Globus pallidus (tissue), 1 donor: ENCODE data around the gene DDA1.
"Not testable (repeated sequence)": the region's sequence is repeated elsewhere in the genome, so short reads cannot be mapped to it uniquely, and the experiment has no call there.

ENCODE experiments used
- DNase-seq: peaks from one replicate; pipeline ENCODE4 v3.0.0-alpha.2; 2015; ENCODE audit warnings: low spot score

Gene DDA1

DNA sequence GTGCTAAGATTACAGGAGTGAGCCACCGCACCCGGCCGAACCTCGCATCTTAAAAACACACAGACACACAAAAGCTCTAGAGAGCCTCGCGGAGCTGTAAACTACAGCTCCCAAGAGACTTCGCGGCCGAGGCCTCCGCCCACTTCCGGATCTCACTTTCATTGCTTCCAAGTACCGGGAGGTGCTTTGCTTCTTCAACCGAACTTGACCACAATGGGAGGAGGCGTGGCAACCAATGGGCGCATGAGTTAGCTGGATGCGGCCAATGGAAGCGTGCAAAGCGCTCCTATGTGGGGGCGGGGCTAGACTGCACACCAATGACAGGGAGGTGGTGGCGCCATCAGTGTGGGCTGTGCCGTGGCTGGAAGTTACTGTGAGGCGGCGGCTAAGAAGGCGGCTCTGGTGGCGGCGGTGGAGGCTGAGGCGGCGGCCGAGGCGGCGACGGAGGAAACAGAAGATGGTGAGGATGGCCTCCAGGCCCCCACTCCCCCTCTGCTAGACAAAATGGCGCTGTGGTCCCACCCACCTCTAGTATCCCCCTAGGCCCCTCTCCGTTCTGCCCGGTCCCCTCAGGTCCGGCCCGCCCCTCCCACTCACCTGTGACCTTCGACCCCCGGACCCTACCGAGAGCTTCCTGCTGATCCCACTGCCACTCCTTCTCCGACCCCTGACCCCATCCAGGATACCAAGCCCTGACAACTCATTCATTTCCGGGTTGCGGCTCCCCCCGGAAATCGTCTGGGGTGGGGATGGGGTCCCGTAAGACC lies at the start of gene DDA1:
Gene DDA1, plus strand, starts transcription at position 366 of the 767 bp plus-strand sequence. Its CDS starts 92 bp downstream, at position 458.
- peak; percentile 100 for DNase-seq

DNA sequence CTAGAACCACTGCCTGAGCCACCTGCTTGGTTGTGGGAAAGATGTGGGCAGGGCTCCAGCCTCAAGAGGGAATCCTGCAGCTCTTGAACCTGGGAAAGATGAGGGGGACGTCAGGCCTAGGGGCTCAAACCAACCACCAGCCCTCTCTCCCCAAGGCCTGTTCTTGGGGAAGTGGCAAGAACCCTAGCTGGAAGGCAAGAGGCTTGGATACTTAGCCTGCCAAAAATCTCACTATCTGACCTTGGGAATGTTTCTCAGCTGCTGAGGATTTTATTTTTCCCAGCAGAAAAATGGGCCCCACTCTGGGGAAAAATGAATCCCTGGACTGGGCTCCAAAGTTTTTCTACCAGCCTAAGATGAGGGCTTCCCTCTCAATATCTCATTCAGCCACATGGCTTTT lies 49.4 kb upstream of the DDA1 start:
- DNase-seq, result no peak

DNA sequence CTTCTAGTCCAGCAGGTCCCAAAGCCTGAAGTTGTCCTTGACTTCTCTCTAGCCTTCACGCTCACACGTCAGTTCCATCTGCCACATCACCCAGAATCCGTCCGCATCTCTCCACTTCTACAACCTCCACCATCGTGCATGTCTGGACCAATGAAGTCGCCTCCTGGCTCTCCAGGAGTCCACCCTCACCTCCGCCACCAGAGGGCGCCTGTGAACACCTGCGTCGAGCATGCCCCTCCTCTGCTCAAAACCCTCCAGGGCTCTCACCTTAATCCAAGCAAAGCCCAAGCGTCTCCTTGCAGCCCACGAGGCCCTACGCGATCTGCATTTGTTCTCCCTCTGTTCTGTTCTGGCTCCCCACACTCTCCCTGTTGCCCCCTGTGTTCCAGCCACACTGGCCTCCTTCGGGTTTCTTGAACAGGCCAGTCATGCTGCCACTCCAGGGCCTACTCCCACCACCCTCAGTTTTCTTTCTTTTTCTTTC lies 48.5 kb upstream of the DDA1 start:
- DNase-seq, result peak; percentile 54

DNA sequence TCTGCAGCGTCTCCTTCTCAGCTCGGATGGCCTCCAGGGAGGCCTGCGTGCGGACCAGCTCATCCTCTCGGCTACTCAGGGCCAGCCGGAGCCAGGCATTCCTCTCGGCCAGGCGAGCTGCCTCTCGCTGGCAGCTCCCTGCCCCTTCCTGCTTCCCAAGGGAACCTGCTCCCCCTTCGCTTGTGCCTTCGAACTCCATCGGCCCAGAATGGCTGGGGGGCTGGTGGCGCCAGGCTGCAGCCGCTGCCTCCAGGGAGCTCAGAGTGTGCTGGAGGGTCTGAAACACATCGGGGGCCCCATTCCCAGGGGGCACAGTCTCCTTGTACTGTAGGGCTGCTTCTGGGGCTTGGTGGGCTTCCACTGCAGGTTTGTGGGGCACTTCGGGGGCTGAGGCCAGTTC lies 46.8 kb upstream of the DDA1 start:
- no peak for DNase-seq

DNA sequence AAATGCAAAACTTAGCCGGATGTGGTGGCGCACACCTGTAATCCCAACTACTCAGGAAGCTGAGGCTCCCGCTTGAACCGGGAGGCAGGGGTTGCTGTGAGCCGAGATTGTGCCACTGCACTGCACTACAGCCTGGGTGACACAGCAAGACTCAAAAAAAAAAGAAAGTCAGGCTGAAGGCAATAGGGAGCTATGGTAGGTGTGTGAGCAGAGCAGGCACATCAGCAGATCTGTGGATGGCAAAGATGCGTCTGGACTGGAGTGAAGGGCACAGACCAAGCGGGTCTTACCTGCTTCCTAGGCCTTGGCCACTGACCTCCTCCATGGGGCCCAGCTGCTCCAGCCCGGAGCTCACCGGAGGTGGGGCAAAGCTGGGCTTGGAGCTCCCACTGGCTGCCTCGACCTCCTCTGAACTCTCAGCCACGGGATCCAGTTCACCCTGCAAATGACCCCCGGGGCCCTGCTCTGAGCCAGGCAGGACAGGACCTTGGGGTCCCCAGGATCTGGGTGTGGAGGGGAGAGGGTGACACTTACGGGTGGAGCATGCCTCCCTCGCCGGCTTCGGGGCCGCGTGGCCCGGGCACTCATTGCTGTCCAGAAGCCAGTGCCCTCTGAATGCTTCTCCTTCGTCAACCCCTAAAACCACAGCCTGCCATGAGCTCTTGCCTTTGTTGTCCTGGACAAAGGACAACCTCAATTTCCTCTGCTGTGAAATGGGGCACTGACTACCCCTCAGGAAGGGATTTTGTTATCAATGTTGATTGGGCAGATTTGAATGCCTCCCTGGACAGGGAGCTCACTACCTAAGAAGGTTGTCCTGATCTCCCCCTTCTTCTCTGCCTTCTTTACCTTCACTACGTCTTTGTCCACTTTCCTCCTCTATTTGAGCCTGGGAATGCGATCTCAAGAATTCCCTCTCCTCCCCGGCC lies 45.4 kb upstream of the DDA1 start:
- no peak for DNase-seq

DNA sequence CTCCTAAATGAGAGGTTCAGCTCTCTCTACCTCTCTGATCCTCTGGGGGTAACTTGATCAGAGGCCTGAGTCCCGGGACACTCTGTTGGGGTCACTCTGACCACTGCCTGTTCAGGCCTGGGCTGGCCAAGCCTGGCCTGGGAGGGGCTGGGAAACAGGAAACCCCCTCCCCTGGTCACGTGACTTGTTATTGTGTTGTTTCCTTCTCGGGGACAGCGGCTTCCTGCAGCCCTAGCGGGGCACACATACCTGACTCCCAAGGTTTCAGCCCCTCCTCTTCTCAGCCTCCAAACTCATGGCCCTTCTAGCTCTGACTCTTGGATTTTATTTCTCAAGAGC lies 44.8 kb upstream of the DDA1 start, which contains the start of gene USHBP1:
Gene USHBP1, minus strand, starts transcription at position 105 of the 339 bp plus-strand sequence. CDS start 446 bp downstream, outside the sequence.
- no peak for DNase-seq

DNA sequence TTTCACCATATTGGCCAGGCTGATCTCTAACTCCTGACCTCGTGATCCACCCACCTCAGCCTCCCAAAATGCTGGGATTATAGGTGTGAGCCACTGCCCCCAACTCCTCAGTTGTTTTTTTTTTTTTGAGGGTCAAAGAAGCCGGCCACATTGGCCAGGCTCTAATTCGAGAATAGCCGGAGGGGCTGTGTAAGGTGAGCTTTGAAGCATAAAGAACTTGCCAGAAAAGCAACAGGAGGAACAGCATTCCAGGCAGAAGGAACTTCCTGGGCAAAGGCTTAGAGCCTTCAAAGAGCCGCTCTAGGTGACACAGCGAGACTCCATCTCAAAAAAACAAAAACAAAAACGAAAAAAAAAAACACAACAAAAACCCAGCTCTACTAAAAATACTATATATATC lies 43.3 kb upstream of the DDA1 start:
- DNase-seq, result no peak

DNA sequence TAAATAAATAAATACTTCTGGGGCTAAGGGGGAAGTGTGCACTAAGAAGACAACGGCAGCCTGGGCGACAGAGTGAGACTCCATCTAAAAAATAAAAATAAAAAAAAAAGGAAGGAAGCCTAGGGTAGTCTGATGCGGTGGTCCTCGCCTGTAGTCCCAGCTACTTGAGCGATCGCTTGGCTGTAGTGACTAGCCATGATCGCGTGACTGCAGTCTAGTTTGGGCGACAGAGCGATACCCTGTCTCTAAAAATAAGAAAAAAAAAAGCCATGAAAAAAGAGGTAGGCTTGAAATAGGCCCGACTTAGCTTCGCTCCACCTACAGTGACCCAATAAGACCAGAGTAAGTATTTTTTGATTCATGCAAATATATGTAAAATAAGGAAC lies 42.8 kb upstream of the DDA1 start:
- no peak for DNase-seq

DNA sequence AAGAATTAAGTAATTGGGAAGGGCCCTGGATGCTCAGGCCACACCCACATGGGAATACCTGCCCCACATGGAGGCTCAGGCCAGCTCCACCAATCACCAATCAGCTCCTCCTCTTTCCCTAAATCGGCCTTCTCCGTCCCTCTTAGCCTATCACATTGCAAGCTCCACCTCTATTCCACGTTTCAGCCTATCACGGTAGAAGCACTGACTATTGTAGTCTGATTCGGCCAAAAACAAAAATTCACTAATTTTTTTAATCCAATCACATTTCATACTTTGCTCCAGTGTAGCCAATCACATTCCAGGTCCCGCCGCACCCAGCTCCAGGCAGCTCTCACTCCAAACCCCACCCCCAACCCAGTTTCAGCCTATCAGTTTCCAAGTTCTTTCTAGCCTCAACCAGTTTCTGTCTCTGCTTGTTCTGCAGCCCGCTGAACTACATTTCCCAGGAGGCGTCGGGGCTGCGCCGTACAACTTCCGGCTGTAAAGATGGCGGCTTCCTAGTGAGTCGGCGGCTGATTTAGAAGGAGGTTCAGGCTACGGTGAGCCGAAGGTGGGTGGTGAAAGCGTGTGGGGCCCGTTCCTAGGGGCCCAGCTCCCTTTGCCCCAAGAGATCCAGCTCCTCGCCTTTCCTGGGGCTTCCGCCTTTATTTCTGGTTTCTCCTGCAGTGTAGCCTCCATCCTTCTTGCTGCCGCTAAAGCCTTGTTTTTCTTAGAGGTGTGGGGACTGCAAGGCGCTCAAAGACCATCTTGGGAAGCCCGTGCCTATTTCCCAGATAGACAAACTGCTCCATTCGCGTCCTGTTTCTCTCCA lies 42.2 kb upstream of the DDA1 start, which contains the start of gene BABAM1:
Gene BABAM1, plus strand, starts transcription at position 469 of the 814 bp plus-strand sequence. CDS start 1,364 bp downstream, outside the sequence.
- DNase-seq, result peak; percentile 99

DNA sequence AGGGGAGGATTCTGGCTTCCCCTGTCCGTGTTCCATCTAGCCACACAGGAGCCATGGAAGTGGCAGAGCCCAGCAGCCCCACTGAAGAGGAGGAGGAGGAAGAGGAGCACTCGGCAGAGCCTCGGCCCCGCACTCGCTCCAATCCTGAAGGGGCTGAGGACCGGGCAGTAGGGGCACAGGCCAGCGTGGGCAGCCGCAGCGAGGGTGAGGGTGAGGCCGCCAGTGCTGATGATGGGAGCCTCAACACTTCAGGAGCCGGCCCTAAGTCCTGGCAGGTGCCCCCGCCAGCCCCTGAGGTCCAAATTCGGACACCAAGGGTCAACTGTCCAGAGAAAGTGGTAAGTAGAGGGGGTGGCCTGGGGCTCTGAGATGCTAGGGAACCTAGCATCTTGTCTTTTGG lies 40.6 kb upstream of the DDA1 start:
- no peak for DNase-seq

DNA sequence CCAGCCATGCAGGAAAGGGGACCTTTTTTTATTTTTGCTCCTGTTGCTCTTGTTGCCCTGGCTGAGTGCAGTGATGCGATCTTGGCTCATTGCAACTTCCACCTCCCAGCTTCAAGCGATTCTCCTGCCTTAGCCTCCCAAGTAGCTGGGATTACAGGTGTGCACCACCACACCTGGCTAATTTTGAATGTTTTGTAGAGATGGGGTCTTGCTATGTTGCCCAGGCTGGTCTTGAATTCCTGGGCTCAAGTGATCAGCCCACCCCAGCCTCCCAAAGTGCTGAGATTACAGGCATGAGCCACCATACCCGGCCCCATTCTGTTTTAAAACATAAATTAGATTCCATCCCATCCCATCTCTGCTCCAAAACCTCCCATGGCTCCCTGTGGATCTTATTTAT lies 34.5 kb upstream of the DDA1 start:
- DNase-seq, result not testable (repeated sequence)

DNA sequence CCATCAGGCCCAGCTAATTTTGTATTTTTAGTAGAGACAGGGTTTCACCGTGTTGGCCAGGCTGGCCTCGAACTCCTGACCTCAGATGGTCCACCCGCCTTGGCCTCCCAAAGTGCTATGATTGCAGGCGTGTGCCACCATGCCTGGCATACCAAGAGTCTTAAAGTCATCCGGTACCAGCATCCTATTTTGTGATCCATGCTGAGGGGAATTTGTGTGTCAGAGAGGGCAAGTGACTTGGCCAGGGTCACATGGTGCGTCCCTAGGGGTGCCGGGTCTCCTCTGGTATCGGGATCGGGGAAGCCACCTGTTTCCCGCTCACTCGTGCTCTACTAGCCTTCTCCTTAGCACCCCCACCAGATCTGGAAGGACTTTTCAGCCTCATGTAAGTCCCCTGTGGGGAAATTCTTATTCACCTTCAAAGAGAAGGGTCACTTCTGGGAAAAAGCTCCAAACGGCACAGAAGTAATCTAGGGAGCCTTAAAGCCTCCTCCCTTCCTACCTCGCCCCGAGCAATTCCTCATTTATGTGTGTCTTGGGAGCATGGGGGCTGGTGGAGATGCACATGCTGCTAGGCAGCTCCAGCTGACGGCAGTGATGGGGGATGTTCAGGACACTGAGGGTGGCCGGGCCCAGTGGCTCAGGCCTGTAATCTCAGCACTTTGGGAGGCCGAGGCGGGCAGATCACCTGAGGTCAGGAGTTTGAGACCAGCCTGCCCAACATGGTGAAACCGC lies 33.8 kb upstream of the DDA1 start:
- DNase-seq, result no peak

DNA sequence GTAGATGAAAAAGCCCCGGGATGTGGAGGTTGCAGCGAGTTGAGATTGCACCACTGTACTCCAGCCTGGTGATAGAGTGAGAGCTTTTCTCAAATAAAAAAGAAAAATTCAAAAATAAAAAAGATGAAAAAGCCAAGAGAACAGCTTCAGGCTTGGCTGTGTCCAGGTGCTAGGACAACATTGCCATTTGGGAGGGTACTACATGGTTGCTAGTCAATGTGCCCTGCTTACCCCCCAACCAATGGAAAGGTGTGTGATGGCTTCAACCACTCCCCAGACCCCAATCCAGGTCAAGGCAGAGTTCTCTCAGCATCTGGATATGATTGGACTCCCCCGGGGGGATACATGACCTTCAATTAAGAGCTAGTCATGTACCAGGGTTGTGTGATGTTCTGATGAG lies 29.9 kb upstream of the DDA1 start:
- no peak for DNase-seq

DNA sequence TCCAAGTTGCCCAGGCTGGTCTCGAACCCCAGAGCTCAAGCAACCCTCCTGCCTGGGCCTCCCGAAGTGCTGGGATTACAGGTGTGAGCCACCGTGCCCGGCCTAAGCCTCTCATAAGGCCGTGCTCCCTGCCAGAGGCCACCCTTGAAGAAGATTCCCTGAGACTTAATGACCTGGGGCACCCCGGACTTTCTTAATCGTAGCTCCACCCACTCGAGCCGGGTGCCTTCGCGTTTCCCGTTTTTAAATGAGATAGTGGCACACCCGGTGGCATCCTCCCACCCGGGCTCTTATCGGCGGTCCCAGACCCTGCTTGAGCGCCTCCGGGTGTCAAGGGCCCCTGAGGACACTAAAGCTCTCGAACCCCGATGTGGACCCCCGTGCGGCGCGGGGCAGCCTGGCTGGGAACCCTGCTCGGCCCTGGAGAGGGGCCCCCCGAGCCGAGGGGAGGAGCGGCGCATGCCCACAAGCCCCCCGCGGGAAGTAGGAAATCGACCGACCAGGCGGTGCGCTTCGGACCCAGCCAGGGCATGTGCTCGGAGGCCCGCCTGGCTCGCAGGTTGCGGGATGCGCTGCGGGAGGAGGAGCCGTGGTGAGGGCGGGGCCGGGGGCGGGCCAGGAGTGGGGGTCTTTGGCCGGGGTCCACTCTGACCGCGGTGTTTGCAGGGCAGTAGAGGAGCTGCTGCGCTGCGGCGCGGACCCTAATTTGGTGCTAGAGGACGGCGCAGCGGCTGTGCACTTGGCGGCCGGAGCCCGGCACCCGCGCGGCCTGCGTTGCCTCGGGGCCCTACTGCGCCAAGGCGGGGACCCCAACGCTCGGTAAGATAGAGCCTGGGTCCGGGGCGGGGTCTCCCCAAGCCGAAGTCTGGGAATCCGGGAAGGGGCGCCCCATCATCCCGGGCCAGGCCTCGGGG lies 27.7 kb upstream of the DDA1 start, which contains the start of gene ANKLE1:
Gene ANKLE1, plus strand, starts transcription at position 511 of the 914 bp plus-strand sequence. Its CDS starts 20 bp downstream, at position 531.
- no peak for DNase-seq

DNA sequence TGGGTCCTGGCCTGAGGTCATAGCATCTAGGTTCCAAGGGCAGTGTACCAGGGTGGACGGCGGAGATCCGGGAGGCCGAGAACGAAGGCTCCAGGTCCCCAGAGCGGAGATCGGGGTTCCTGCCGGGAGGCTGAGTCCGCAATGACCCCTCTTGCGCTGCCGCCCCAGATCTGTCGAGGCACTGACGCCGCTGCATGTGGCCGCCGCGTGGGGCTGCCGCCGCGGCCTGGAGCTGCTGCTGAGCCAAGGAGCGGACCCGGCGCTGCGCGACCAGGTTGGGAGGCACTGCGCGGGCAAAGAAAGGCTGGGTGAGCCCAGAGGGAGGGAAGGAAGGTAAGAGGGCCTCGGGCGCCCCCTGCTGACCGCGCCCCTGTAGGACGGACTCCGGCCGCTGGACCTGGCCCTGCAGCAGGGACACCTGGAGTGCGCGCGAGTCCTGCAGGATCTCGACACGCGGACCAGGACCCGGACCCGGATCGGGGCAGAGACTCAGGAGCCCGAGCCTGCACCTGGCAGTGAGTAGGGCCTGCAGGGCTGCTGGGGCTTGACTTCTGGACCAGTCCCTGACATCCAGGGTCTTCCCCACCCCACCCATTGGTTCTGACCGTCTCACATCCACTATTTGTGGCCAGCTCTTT lies 26.8 kb upstream of the DDA1 start:
- peak; percentile 50 for DNase-seq

DNA sequence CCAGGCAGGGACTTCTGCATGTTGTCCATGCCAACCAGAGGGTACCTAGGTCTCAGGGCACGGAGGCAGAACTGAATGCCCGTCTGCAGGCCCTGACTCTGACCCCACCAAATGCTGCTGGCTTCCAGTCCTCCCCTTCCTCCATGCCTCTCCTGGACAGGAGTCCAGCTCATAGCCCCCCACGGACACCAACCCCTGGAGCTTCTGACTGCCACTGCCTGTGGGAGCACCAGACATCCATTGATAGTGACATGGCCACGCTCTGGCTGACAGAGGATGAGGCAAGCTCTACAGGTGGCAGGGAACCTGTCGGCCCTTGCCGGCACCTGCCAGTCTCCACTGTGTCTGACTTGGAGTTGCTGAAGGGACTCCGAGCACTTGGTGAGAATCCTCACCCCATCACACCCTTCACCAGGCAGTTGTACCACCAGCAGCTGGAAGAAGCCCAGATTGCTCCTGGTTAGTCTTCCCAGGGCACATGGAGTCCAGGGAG lies 25.8 kb upstream of the DDA1 start:
- DNase-seq, result no peak

DNA sequence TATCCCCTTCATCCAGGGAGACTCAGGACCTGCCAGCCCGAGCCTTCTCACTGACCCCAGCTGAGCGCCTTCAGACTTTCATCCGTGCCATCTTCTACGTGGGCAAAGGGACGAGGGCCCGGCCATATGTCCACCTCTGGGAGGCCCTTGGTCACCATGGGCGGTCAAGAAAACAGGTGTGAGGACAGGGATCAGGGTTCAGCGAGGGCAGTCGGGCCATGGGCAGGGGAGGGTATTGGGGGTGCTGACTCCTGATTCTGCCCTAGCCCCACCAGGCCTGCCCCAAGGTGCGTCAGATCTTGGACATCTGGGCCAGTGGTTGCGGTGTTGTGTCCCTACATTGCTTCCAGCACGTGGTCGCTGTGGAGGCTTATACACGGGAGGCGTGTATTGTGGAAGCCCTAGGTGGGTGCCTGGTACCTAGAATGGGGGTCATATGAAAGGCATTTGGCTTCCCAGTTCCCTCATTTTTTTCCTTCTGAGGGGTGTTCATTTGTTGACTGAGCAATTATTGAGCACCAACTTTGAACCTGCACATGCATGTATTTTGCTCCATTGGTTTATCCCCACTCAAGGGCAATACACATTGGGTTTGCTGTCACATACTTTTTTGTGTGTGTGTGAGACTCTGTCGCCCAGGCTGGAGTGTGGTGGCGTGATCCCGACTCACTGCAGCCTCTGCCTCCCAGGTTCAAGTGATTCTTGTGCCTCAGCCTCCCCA lies 23.8 kb upstream of the DDA1 start:
- DNase-seq, result no peak

DNA sequence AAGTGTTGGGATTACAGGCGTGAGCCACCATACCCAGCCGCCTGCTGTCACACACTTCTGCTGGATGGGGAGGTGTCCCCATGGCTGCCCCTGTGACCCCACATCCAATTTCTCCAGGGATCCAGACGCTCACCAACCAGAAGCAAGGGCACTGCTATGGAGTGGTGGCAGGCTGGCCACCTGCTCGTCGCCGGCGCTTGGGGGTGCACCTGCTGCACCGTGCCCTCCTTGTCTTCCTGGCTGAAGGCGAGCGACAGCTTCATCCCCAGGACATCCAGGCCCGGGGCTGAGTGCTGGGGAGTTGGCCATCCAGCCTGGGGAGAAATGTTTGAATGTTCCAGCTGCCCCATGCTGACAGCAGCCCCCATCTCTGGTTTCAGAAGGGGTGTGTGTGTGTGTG lies 23.1 kb upstream of the DDA1 start:
- DNase-seq, result no peak

DNA sequence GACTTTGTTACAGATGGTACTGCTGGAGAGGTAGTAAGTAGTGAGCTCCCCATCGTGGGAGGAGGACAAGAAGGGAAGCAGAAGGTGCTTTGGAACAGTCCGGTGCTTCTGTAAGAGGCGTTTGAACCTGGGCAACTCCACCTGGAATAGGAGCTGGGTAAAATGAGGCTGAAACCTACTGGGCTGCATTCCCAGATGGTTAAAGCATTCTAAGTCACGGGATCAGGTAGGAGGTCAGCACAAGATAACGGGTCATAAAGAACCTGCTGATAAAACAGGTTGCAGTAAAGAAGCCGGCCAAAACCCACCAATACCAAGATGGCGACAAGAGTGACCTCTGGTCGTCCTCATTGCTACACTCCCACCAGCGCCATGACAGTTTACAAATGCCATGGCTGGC lies 22.6 kb upstream of the DDA1 start:
- DNase-seq, result no peak
